B cell (primary cell): ENCODE results near the gene NEURL2. TPM values are rescaled to one million over a fixed set of nuclear protein-coding genes. Genes with fewer than 3 reads are reported as not detected.

ENCODE experiments used
- ATAC-seq: fragments of 200-7000 bp; cut with Tn5 transposase; one replicate; pipeline ENCODE4 v1.10.0; 2021; ENCODE audit warnings: low read depth, mild to moderate bottlenecking, moderate number of reproducible peaks, moderate library complexity
- CTCF ChIA-PET: fragments of 350-600 bp; sonication (Branson Sonifier 250); formaldehyde crosslinking; loops from one replicate; lab custom pipeline; 2021; ENCODE audit warnings: antibody characterized with exemption, inconsistent platforms; lab: Charles Lee
- POLR2A ChIA-PET: fragments of 350-600 bp; sonication (Branson Sonifier 250); formaldehyde crosslinking; loops from one replicate; lab custom pipeline; 2021; ENCODE audit warnings: antibody characterized with exemption; lab: Charles Lee
- DNase-seq: peaks from one replicate; pipeline ENCODE4 v3.0.0; 2013
- H2AFZ ChIP-seq: 2 replicates; pipeline ENCODE4 v1.6.1; 2012; ENCODE audit warnings: mild to moderate bottlenecking, low read depth, low read length; ENCODE audit not compliant: insufficient read depth, poor library complexity, severe bottlenecking
- H3K27ac ChIP-seq, 2 donors: 1 replicate in 1 of 2; 2 replicates in 1 of 2; pipeline ENCODE4 v1.5.1; 2012 to 2013; ENCODE audit warnings: low read length in 2 of 2, mild to moderate bottlenecking in 2 of 2, moderate library complexity in 1 of 2
- H3K27me3 ChIP-seq, 4 experiments: fragments of 200-600 bp in 1 of 4; sonication (generic) in 1 of 4; replicated peaks in 1 of 4; 1 replicate in 2 of 4; 2 replicates in 2 of 4; pipeline versions ENCODE4 v1.6.1 to v1.7.0; 2013 to 2016; ENCODE audit warnings: low read length in 3 of 4, mild to moderate bottlenecking in 2 of 4, mixed read lengths in 1 of 4, moderate library complexity in 1 of 4; ENCODE audit not compliant: insufficient read depth in 4 of 4, control insufficient read depth in 3 of 4; ENCODE audit errors: control extremely low read depth in 1 of 4
- H3K36me3 ChIP-seq, 2 experiments: replicated peaks in 1 of 2; 1 replicate in 1 of 2; 2 replicates in 1 of 2; pipeline versions ENCODE4 v1.6.1 to v1.7.1; 2013; ENCODE audit warnings: low read length in 1 of 2; ENCODE audit not compliant: insufficient read depth in 2 of 2, control insufficient read depth in 1 of 2; ENCODE audit errors: control extremely low read depth in 1 of 2, extremely low read depth in 1 of 2
- H3K4me1 ChIP-seq, 2 donors: fragments of 200-600 bp in 1 of 2; sonication (generic) in 1 of 2; 1 replicate in 1 of 2; 2 replicates in 1 of 2; pipeline versions ENCODE4 v1.5.1 to v1.6.1; 2013 to 2017; ENCODE audit warnings: low read length in 2 of 2; ENCODE audit not compliant: control insufficient read depth in 2 of 2, insufficient read depth in 2 of 2
- H3K4me2 ChIP-seq: replicated peaks from 2 replicates; pipeline ENCODE3; 2012; ENCODE audit warnings: mild to moderate bottlenecking, low read depth, low read length; ENCODE audit not compliant: poor library complexity, severe bottlenecking
- H3K4me3 ChIP-seq, 5 experiments: fragments of 200-600 bp in 1 of 5; sonication (generic) in 1 of 5; 1 replicate in 3 of 5; 2 replicates in 2 of 5; pipeline versions ENCODE4 v1.5.1 to v1.7.0; 2011 to 2016; ENCODE audit warnings: low read length in 4 of 5, mild to moderate bottlenecking in 4 of 5, low read depth in 2 of 5, control low read depth in 1 of 5, moderate library complexity in 1 of 5; ENCODE audit not compliant: insufficient read depth in 1 of 5; ENCODE audit errors: control extremely low read depth in 1 of 5, extremely low read depth in 1 of 5
- H3K79me2 ChIP-seq: fragments of 200-600 bp; sonication (generic); one replicate; pipeline ENCODE4 v1.6.0; 2016; ENCODE audit warnings: low read length; ENCODE audit not compliant: control insufficient read depth, insufficient read depth
- H3K9ac ChIP-seq: fragments of 200-600 bp; sonication (generic); 2 replicates; pipeline ENCODE4 v1.6.1; 2017; ENCODE audit warnings: mild to moderate bottlenecking, low read length, moderate library complexity
- H3K9me3 ChIP-seq, 3 donors: one replicate each; pipeline versions ENCODE4 v1.6.1 to v1.7.1; 2013; ENCODE audit warnings: low read length in 2 of 3; ENCODE audit not compliant: control insufficient read depth in 2 of 3, insufficient read depth in 1 of 3; ENCODE audit errors: control extremely low read depth in 1 of 3
- H4K20me1 ChIP-seq: 2 replicates; pipeline ENCODE4 v1.6.0; 2012; ENCODE audit warnings: mild to moderate bottlenecking, low read length; ENCODE audit not compliant: insufficient read depth, control insufficient read depth, poor library complexity, severe bottlenecking
- H3K27ac Mint-ChIP-seq: one replicate; pipeline ENCODE4 v1.8.0; 2021; ENCODE audit warnings: mixed read lengths
- H3K27me3 Mint-ChIP-seq: one replicate; pipeline ENCODE4 v1.8.0; 2021; ENCODE audit warnings: mixed read lengths
- H3K4me1 Mint-ChIP-seq: one replicate; pipeline ENCODE4 v1.8.0; 2021; ENCODE audit warnings: mixed read lengths
- H3K4me3 Mint-ChIP-seq: one replicate; pipeline ENCODE4 v1.8.0; 2021; ENCODE audit warnings: mixed read lengths
- H3K9me3 Mint-ChIP-seq: one replicate; pipeline ENCODE4 v1.8.0; 2022; ENCODE audit warnings: mixed read lengths; ENCODE audit not compliant: insufficient read depth
- EZH2 ChIP-seq: IDR thresholded peaks from 2 replicates; pipeline ENCODE4 v1.6.1; 2012; ENCODE audit warnings: borderline replicate concordance, low read depth, mild to moderate bottlenecking, moderate library complexity, low read length; ENCODE audit not compliant: insufficient read depth, poor library complexity, severe bottlenecking
- WGBS: methylation state at CpG from one replicate; pipeline ENCODE4 v1.1.5; 2013; ENCODE audit warnings: missing lambda C conversion rate; ENCODE audit not compliant: insufficient coverage; 5-methylcytosine and 5-hydroxymethylcytosine counted together
- intact Hi-C: fragments of 100-400 bp; cut with micrococcal nuclease; formaldehyde crosslinking; loops from one replicate; pipeline ENCODE4 v1.10.0; 2022
- polyA plus RNA-seq: library from polyadenylated mRNA; depleted of rRNA; stranded (reverse); fragments of >200 nt; gene quantifications from 2 replicates; pipeline ENCODE4 v1.2.3, GENCODE V29; 2012
- total RNA-seq, 2 donors: library from RNA; stranded (reverse); fragments of 120-200 nt in 1 of 2; gene quantifications; 1 replicate in 1 of 2; 2 replicates in 1 of 2; pipeline versions ENCODE4 v1.2.3 to v1.2.4, GENCODE V29; 2013 to 2022
- TF ChIP-seq, protein P1 (sequence below): fragments of 200-600 bp; IDR thresholded peaks from one replicate; pipeline ENCODE4 v1.8.0; 2022; ENCODE audit warnings: antibody characterized with exemption, mild to moderate bottlenecking

NEURL2 gene
- total and polyA plus RNA-seq, 2 donors (not counting 1 experiment from before 2014, with no cell fraction given), result 3.3 to 5.4 TPM

DNA sequence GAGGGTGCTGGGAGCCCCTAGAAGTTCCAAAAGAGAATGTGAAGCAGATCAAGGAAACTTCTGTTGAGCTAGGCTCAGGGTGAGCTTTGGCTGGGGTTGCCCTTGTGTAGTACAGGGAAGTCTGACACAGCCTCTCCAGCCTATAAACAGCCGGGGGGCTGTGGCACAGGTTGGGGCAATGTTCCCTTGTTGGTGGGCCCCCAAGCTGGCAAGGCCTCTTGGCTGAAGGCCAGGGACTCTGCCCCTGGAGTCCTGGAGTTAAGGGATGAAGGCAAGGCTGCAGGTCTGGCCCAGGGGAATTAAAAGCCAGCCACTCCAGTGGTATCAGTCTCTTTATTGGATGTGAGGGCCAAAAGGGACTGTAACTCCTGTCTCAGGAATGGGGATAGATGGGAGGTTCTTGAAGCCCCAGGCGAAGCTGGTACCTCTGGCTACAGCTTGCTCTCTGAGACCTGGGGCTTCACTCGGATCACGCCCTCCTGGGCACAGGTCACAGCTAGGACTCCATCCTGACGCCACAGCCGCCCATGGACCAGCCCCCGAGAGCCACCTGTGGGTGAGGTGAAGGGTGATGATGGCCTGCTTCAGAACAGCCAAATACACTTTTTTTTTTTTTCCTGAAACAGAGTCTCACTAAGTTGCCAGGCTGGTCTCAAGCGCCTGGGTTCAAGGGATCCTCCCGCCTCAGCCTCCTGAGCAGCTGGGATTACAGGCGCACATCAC lies 49.4 kb downstream of the NEURL2 start:
- Histone ChIP-seq H3K27ac (peak overlapping the region; percentile 21 to 79), H3K36me3 (peaks cover 13 to 46% of the 10 kb centered on the region in 2 experiments), H2AFZ (peak overlapping the region; percentile 48), H3K79me2 (no peaks in the 10 kb centered on the region), H3K4me3 (peak overlapping the region in 1 of 5 experiments; percentile 20), H4K20me1 (no peaks in the 10 kb centered on the region), H3K9ac (no peak overlapping the region), H3K27me3 (no peaks in the 10 kb centered on the region), H3K4me2 (peak overlapping the region; percentile 60), H3K4me1 (peaks cover 14 to 21% of the 10 kb centered on the region in 2 donors), H3K9me3 (no peaks in the 10 kb centered on the region)
- Mint-ChIP-seq H3K4me1 (peaks cover 18% of the 10 kb centered on the region), H3K9me3 (no peaks in the 10 kb centered on the region), H3K4me3 (peak overlapping the region; percentile 33), H3K27ac (peak overlapping the region; percentile 79), H3K27me3 (no peaks in the 10 kb centered on the region)
- 98% methylated on average over 7 of the region's 10 CpGs for WGBS
- TF ChIP-seq, protein P1, sequence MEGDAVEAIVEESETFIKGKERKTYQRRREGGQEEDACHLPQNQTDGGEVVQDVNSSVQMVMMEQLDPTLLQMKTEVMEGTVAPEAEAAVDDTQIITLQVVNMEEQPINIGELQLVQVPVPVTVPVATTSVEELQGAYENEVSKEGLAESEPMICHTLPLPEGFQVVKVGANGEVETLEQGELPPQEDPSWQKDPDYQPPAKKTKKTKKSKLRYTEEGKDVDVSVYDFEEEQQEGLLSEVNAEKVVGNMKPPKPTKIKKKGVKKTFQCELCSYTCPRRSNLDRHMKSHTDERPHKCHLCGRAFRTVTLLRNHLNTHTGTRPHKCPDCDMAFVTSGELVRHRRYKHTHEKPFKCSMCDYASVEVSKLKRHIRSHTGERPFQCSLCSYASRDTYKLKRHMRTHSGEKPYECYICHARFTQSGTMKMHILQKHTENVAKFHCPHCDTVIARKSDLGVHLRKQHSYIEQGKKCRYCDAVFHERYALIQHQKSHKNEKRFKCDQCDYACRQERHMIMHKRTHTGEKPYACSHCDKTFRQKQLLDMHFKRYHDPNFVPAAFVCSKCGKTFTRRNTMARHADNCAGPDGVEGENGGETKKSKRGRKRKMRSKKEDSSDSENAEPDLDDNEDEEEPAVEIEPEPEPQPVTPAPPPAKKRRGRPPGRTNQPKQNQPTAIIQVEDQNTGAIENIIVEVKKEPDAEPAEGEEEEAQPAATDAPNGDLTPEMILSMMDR, result no peak
- TF ChIP-seq EZH2, result no peak
- no peak for DNase-seq
- no peak for ATAC-seq
- intact Hi-C loops, result no loop called here
- POLR2A ChIA-PET, result interaction anchor here (1.1 to 1.6 kb wide), 3 partner anchors 8 to 93 kb away, joined by 3 to 5 read pairs (median 4); partner anchors contain the start of genes ACOT8, SNX21 and ZSWIM3
- CTCF ChIA-PET, result interaction anchor here (0.9 to 1.7 kb wide), 6 partner anchors 9 to 129 kb away, joined by 3 to 5 read pairs (median 4); partner anchors contain the start of gene ZSWIM1

GRCh38 chr20:45840700-45841198 lies 50.3 kb downstream of the NEURL2 start:
- ATAC-seq (no peak), DNase-seq (no peak)
- Histone ChIP-seq H3K4me2 (no peak overlapping the region), H3K79me2 (no peaks in the 10 kb centered on the region), H3K4me3 (no peak overlapping the region), H3K4me1 (peaks cover 14 to 21% of the 10 kb centered on the region in 2 donors), H3K9me3 (no peaks in the 10 kb centered on the region), H3K27me3 (no peaks in the 10 kb centered on the region), H2AFZ (no peak overlapping the region), H3K36me3 (peaks cover 11 to 37% of the 10 kb centered on the region in 2 experiments), H3K9ac (no peak overlapping the region), H4K20me1 (no peaks in the 10 kb centered on the region), H3K27ac (no peak overlapping the region)
- Mint-ChIP-seq H3K27me3 (no peaks in the 10 kb centered on the region), H3K9me3 (no peaks in the 10 kb centered on the region), H3K4me1 (peaks cover 18% of the 10 kb centered on the region), H3K27ac (no peak overlapping the region), H3K4me3 (no peak overlapping the region)
- POLR2A ChIA-PET, result no interaction called here
- 95% methylated on average over 25 of the region's 25 CpGs for WGBS
- TF ChIP-seq, protein P1, result no peak
- no peak for TF ChIP-seq EZH2
- intact Hi-C loops, result no loop called here
- CTCF ChIA-PET, result interaction anchor here (1.4 kb wide), 1 partner anchor 129 kb away, joined by 5 read pairs; no protein-coding TSS in a partner anchor
